GM18520 (cell line): ENCODE measurements around the gene ABCG4.
A peak's percentile ranks its signal among the peaks of the same experiment; 100 is the strongest.
"Not testable (repeated sequence)": the region's sequence is repeated elsewhere in the genome, so short reads cannot be mapped to it uniquely, and the experiment has no call there.

Experiments
- ATAC-seq: cut with Tn5 transposase; IDR thresholded peaks from one replicate; pipeline ENCODE4 v1.9.1; 2021; ENCODE audit not compliant: unreplicated experiment

ABCG4 gene

DNA sequence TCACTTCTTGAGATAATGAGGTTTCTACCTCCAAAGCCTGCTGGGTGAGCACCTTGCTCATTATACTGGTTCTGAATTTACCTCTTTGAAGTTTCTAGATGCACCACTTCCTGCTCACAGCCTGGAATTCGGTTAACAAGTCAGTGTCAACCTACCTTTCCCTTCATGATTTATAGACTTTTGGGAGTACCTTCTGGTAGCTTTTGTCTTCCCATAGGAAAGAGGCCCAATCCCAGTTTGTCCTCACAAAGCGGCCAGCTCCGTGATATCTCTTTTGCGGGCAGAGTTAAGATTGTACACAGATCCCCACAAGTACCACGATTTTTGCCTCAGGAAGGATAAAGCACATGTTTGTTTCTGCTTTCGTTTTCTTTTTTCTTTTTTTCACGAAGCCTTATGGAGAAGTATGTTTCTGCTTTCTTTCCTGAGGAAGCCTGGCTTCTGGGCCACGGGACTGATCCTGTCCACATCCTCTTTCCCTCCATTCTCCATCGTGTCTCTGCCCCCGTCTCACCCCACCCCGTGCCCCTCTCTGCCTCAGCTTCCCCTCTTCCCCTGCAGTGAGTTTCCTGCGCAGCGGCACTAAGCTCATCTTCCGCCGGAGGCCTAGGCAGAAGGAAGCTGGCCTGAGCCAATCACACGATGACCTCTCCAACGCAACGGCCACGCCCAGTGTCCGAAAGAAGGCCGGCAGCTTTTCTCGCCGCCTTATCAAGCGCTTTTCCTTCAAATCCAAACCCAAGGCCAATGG lies 33.2 kb upstream of the ABCG4 start:
- no peak for ATAC-seq

DNA sequence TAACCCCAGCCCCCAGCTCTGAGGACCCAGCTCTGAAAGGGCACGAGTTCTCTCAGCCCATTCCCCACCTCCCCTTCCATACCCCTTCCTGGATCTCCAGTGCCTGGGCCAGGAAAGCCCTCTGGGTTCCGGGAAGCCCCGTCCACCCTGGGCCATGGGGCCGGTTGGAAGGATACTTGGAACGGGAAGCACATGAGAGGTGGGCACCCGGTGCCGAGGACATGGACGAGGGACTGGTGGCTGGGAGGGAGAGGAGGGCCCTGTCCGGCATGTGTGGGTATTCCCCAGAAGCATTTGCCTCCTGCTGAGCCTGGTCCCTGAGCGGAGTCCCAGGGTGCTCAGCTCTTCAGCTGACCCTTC lies 32.6 kb upstream of the ABCG4 start:
- ATAC-seq, result no peak

GRCh38 chr11:119116601-119117000 lies 32.3 kb upstream of the ABCG4 start:
- no peak for ATAC-seq

DNA sequence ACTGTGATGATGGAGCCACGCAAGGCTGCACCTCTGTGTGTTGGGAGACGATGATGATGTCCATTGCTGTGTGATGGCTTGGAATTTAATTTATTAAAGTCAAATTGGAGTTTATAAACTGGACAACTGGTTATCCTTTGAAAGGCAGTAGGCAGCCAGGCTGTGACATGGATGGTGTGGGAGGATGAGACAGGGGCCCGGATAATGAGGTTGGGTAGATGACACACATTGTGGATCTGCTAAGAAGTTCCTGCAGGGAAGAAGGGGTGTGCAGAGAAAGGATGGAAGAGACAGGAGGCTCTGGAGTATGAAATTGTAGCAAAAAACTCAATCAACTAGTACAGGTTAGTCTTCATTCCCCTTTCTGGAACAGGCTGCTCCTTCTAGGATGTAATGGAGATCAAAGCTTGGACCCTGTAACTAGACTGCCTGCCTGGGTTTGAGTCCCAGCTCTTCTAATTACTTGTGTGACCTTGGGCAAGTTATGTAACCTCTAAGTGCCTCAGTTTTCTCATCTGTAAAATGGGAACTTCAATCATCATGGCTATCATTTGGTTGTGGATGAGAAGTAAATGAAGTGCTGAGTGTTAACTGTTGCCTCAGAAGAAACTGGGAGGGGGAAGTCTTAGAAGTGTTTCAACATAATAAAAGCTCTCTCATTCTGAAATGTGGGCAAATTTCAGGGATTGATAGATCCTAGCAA lies 31.7 kb upstream of the ABCG4 start:
- ATAC-seq, result no peak

GRCh38 chr11:119118227-119118626 lies 30.6 kb upstream of the ABCG4 start:
- ATAC-seq, result no peak

GRCh38 chr11:119118946-119119345 lies 29.9 kb upstream of the ABCG4 start:
- ATAC-seq, result no peak

DNA sequence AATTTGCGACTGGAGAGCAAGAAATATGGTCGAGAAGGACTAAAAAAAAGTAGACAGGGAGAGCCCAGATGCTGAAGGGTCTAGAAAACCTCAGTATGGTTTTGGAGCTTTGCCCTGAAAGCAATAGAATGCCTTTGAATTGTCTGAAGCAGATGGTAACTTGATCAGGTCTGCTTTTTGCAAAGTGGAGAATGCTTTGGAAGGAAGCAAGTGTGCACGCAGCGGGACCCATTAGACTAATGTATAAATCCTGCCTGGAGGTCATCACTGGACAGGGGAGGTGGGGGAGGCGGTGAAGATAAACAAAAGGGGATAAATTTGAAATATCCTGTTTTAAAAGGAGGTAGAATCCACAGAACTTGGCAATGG lies 28.2 kb upstream of the ABCG4 start:
- no peak for ATAC-seq

GRCh38 chr11:119121008-119121810 lies 27.6 kb upstream of the ABCG4 start, which contains the start of gene HINFP:
Gene HINFP, plus strand, starts transcription at chr11:119121580. Its CDS starts 5,365 bp downstream, at chr11:119126945.
- ATAC-seq, result peak; percentile 89

DNA sequence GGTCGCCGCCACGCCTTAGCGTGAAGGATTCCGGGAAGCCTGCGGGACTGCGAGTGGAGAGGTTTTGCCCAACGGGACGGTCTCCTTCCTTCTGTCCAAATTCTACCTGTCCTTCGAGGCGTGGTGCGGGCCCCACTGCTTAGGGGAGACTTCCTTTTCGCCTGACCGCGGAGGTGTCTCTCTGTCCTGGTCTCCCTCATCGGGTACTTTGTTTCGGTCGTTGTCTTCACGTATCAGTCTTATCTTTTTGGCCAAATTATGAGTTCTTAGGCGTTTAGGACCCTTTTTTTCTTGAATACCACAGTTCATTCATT lies 27.1 kb upstream of the ABCG4 start:
- ATAC-seq, result no peak

- no peak for ATAC-seq
Observed at GRCh38 chr11:119125821-119126220, 23.0 kb upstream of the ABCG4 start.

GRCh38 chr11:119126675-119127268 lies 22.1 kb upstream of the ABCG4 start:
- ATAC-seq, result no peak

DNA sequence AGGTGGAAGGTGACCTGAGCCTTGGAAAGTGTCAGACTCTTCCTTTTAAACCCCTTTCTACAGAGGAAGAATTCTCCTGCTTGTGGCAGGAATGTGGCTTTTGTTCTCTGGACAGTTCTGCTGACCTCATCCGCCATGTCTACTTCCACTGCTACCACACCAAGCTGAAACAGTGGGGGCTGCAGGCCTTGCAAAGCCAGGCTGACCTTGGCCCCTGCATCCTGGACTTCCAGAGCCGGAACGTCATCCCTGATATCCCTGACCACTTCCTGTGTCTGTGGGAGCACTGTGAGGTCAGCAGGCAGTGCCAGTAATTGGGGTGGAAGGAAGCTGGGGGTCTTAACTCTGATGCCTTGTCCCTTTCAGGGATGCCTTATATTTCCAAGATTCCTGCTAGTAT lies 18.2 kb upstream of the ABCG4 start:
- no peak for ATAC-seq

- no peak for ATAC-seq
Observed at GRCh38 chr11:119134389-119134978, 14.4 kb upstream of the ABCG4 start.

- ATAC-seq, result not testable (repeated sequence)
Observed at GRCh38 chr11:119139276-119139675, 9.6 kb upstream of the ABCG4 start.

DNA sequence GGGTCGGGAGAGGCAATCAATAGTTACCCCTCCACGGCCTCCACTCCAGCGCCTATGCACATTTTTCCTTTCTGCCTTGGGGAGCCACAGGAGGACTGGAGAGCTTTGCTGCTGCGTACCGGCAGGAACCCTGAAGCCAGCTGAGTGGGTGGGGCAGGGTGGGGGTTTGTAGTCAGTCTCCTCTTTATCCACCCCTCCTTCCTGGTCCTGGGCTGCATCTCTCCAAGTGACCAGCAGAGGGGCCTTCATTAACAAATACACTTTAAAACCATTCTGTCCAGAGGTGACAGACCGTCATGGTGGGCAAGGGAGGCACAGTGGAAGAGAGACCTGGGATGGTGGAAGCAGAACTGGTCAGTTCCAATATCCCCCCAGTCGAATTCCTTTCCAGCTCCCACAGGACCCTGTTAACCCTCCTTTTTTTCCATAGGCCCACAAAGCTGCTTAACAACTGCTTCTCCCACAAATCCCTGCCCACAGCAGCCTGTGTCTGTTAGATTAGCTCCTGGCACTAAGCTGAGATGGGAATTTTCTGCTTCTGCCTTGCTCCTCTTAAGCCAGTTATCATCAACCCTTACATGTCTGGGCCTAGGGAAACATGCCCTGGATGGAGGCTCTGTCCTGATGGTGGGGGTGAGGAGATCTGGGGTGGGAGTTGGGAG lies 3.9 kb upstream of the ABCG4 start:
- ATAC-seq, result no peak

- ATAC-seq, result no peak
Observed at GRCh38 chr11:119145551-119145950, 3.3 kb upstream of the ABCG4 start.

GRCh38 chr11:119147604-119148333 lies 1.1 kb upstream of the ABCG4 start:
- ATAC-seq, result no peak

DNA sequence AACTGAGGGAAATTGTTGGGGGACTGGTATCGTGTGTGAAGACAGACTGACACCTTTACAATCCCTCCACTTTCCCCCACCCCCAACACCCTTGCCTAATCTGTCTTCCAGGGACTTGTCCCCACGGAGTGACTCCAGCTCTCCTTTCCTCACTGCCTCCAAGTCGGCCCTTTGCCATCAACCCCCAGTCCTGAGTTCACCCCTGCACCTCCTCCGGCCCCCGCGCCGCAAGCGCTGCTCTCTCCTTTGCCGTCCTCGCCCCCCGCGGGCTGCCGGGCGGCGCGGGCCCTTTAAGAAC lies 183 bp upstream of the ABCG4 start:
- no peak for ATAC-seq

DNA sequence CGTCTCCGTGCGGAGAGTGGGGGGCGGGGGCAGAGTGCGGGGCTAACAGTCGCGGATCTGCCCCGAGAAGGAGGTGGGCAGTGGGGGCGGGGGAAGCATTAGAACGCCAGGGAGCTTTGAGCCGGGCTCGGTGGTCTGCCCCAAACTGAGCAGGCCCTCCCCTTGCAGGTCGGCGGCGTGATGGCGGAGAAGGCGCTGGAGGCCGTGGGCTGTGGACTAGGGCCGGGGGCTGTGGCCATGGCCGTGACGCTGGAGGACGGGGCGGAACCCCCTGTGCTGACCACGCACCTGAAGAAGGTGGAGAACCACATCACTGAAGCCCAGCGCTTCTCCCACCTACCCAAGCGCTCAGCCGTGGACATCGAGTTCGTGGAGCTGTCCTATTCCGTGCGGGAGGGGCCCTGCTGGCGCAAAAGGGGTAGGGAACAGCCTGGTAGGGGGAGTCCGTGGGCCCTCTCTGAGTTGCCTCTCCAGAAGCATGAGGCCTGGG lies 979 bp downstream of the ABCG4 start:
- ATAC-seq, result no peak

- no peak for ATAC-seq
Observed at GRCh38 chr11:119152043-119152442, 3.2 kb downstream of the ABCG4 start.
